KMS-11 (cell line): ENCODE data around the gene C1orf21.
"Not testable (repeated sequence)": the region's sequence is repeated elsewhere in the genome, so short reads cannot be mapped to it uniquely, and the experiment has no call there.

ENCODE experiments used
- H2AFZ ChIP-seq: fragments of 200-600 bp; sonication (generic); 2 replicates; pipeline ENCODE4 v1.6.1; 2016; ENCODE audit warnings: antibody characterized with exemption, mixed run types, low read depth
- H3K27ac ChIP-seq: fragments of 200-600 bp; sonication (generic); 2 replicates; pipeline ENCODE4 v1.6.1; 2016; ENCODE audit warnings: mild to moderate bottlenecking, mixed run types
- H3K27me3 ChIP-seq: fragments of 200-600 bp; sonication (generic); 2 replicates; pipeline ENCODE4 v1.6.1; 2017; ENCODE audit warnings: mild to moderate bottlenecking, low read depth, mixed run types, moderate library complexity; ENCODE audit not compliant: insufficient read depth
- H3K36me3 ChIP-seq: fragments of 200-600 bp; sonication (generic); 2 replicates; pipeline ENCODE4 v1.6.1; 2017; ENCODE audit warnings: mild to moderate bottlenecking, mixed run types; ENCODE audit not compliant: insufficient read depth
- H3K4me1 ChIP-seq: fragments of 200-600 bp; sonication (generic); 2 replicates; pipeline ENCODE4 v1.6.1; 2016; ENCODE audit warnings: mild to moderate bottlenecking, low read depth, mixed run types; ENCODE audit not compliant: poor library complexity, severe bottlenecking
- H3K4me2 ChIP-seq: fragments of 200-600 bp; sonication (generic); 2 replicates; pipeline ENCODE4 v1.7.0; 2016; ENCODE audit warnings: mild to moderate bottlenecking, mixed run types
- H3K4me3 ChIP-seq: fragments of 200-600 bp; sonication (generic); IDR thresholded peaks from 2 replicates; pipeline ENCODE4 v1.6.1; 2017; ENCODE audit warnings: low read depth, low read length, mixed read lengths; ENCODE audit not compliant: insufficient read depth
- H3K79me2 ChIP-seq: fragments of 200-600 bp; sonication (generic); 2 replicates; pipeline ENCODE4 v1.6.1; 2016; ENCODE audit warnings: low read depth, mixed run types; ENCODE audit not compliant: insufficient read depth
- H3K9ac ChIP-seq: fragments of 200-600 bp; sonication (generic); 2 replicates; pipeline ENCODE4 v1.6.1; 2016; ENCODE audit warnings: mild to moderate bottlenecking, mixed run types
- H4K20me1 ChIP-seq: fragments of 200-600 bp; sonication (generic); 2 replicates; pipeline ENCODE4 v1.6.1; 2016; ENCODE audit warnings: mild to moderate bottlenecking, mixed run types; ENCODE audit not compliant: insufficient read depth
- CTCF ChIP-seq: fragments of 200-600 bp; sonication (generic); conservative IDR thresholded peaks from 2 replicates; pipeline ENCODE4 v1.6.1; 2017; ENCODE audit warnings: low read depth, mild to moderate bottlenecking, antibody characterized with exemption, low read length, moderate library complexity, mixed read lengths

Gene C1orf21

GRCh38 chr1:184608581-184608980 lies 221.8 kb downstream of the C1orf21 start:
- H3K9ac ChIP-seq: no peak overlapping the region
- H2AFZ ChIP-seq: no peak overlapping the region
- no peaks in the 10 kb centered on the region for H3K79me2 ChIP-seq
- H3K27ac ChIP-seq: no peak overlapping the region
- TF ChIP-seq CTCF: no peak
- H3K27me3 ChIP-seq: no peaks in the 10 kb centered on the region
- no peaks in the 10 kb centered on the region for H4K20me1 ChIP-seq
- H3K4me2 ChIP-seq: no peak overlapping the region
- no peaks in the 10 kb centered on the region for H3K4me1 ChIP-seq
- no peaks in the 10 kb centered on the region for H3K36me3 ChIP-seq
- H3K4me3 ChIP-seq: no peak overlapping the region

- no peaks in the 10 kb centered on the region for H3K79me2 ChIP-seq
- no peaks in the 10 kb centered on the region for H3K36me3 ChIP-seq
- no peak for TF ChIP-seq CTCF
- H3K4me2 ChIP-seq: no peak overlapping the region
- H4K20me1 ChIP-seq: no peaks in the 10 kb centered on the region
- H3K4me3 ChIP-seq: no peak overlapping the region
- H3K4me1 ChIP-seq: no peaks in the 10 kb centered on the region
- no peaks in the 10 kb centered on the region for H3K27me3 ChIP-seq
- H3K27ac ChIP-seq: no peak overlapping the region
- no peak overlapping the region for H3K9ac ChIP-seq
- H2AFZ ChIP-seq: no peak overlapping the region
Measured at GRCh38 chr1:184608990-184609389, 222.2 kb downstream of the C1orf21 start.

GRCh38 chr1:184610876-184611595 lies 224.2 kb downstream of the C1orf21 start:
- Histone ChIP-seq H4K20me1 (no peaks in the 10 kb centered on the region), H2AFZ (no peak overlapping the region), H3K79me2 (no peaks in the 10 kb centered on the region), H3K9ac (no peak overlapping the region), H3K4me2 (no peak overlapping the region), H3K27ac (no peak overlapping the region), H3K36me3 (no peaks in the 10 kb centered on the region), H3K4me3 (no peak overlapping the region), H3K4me1 (no peaks in the 10 kb centered on the region), H3K27me3 (no peaks in the 10 kb centered on the region)
- TF ChIP-seq CTCF: no peak

GRCh38 chr1:184612229-184612628 lies 225.4 kb downstream of the C1orf21 start:
- not testable (repeated sequence) for H3K4me3 ChIP-seq, H3K27me3 ChIP-seq, H3K36me3 ChIP-seq, H3K4me1 ChIP-seq, H4K20me1 ChIP-seq, H3K4me2 ChIP-seq, H3K9ac ChIP-seq, H3K79me2 ChIP-seq, H2AFZ ChIP-seq, H3K27ac ChIP-seq

- H3K27ac ChIP-seq: no peak overlapping the region
- no peak overlapping the region for H2AFZ ChIP-seq
- no peak overlapping the region for H3K4me2 ChIP-seq
- H3K4me3 ChIP-seq: no peak overlapping the region
- H3K9ac ChIP-seq: no peak overlapping the region
- H3K79me2 ChIP-seq: no peaks in the 10 kb centered on the region
- TF ChIP-seq CTCF: no peak
- no peaks in the 10 kb centered on the region for H3K4me1 ChIP-seq
- H3K36me3 ChIP-seq: no peaks in the 10 kb centered on the region
- no peaks in the 10 kb centered on the region for H3K27me3 ChIP-seq
- H4K20me1 ChIP-seq: no peaks in the 10 kb centered on the region
Measured at GRCh38 chr1:184614667-184615066, 227.8 kb downstream of the C1orf21 start.
